ENCODE data around the gene ARID3A.

Gene ARID3A

DNA sequence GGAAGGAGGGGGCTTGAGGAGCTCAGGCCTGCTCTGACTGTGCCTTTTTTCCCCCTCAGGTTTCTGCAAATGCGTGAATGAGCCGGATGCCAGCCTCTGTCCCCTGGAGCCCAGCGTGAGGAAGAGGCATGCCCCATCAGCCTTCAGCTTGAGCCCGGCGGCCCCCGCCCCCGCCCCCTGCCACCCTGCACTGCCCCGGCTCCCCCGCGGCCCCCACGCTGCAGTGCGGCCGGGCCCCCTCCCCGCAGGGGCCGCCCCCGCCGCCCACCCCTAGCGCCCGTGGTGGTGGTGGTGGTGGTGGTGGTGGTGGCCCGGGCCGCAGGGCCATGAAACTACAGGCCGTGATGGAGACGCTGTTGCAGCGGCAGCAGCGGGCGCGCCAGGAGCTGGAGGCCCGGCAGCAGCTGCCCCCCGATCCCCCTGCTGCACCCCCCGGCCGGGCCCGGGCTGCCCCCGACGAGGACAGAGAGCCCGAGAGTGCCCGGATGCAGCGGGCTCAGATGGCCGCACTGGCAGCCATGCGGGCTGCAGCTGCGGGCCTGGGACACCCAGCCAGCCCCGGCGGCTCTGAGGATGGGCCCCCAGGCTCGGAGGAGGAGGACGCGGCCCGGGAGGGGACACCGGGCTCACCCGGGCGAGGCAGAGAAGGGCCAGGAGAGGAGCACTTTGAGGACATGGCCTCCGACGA lies 3.5 kb downstream of the ARID3A start:
- no peak for DNase-seq (ENCODE audit: low read depth in 2 of 2)

DNA sequence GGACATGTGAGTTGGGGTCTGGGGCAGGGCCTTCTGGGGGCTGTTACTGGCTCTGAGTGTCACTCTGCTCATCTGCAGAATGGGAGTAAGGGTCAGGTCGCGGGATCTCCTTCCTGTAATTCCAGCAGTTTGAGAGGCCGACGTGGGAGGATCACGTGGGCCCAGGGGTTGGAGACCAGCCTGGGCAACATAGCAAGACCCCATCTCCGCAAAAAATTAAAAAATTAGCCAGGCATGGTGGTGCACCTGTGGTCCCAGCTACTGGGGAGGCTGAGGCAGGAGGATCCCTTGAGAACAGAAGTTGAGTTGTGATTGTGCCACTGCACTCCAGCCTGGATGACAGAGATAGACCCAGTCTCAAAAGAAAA lies 4.0 kb downstream of the ARID3A start:
- no peak for DNase-seq (ENCODE audit: low read depth in 2 of 2)

DNA sequence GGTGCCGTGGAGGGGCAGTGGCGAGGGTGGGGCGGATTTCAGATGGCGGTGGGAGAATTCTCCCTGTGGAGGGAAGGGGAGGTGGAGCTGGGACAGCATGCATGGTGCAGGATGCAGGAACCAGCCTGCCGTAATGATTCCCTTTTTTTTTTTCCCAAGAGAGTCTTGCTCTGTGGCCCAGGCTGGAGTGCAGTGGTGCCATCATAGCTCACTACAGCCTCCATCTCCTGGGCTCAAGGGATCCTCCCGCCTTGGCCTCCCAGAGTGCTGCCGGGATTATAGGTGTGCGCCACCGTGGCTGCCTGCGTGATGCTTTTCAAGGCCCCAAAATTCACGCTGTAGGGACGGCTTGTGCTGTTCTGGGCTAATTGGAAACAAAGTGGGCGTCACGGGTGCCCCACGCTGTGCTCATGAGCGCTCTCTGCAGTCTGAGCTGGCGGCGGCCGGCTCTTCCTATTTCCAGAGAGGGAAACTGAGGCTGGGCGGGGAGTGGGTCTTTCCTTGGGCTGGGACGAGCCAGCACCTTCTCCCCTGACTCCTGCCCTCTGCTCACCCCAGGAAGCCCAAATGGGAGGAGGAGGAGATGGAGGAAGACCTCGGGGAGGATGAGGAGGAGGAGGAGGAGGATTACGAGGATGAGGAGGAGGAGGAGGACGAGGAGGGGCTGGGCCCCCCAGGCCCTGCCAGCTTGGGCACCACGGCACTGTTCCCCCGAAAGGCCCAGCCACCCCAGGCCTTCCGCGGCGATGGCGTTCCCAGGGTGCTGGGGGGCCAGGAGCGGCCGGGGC lies 6.2 kb downstream of the ARID3A start:
- DNase-seq (ENCODE audit: low read depth in 2 of 2) = no peak

DNA sequence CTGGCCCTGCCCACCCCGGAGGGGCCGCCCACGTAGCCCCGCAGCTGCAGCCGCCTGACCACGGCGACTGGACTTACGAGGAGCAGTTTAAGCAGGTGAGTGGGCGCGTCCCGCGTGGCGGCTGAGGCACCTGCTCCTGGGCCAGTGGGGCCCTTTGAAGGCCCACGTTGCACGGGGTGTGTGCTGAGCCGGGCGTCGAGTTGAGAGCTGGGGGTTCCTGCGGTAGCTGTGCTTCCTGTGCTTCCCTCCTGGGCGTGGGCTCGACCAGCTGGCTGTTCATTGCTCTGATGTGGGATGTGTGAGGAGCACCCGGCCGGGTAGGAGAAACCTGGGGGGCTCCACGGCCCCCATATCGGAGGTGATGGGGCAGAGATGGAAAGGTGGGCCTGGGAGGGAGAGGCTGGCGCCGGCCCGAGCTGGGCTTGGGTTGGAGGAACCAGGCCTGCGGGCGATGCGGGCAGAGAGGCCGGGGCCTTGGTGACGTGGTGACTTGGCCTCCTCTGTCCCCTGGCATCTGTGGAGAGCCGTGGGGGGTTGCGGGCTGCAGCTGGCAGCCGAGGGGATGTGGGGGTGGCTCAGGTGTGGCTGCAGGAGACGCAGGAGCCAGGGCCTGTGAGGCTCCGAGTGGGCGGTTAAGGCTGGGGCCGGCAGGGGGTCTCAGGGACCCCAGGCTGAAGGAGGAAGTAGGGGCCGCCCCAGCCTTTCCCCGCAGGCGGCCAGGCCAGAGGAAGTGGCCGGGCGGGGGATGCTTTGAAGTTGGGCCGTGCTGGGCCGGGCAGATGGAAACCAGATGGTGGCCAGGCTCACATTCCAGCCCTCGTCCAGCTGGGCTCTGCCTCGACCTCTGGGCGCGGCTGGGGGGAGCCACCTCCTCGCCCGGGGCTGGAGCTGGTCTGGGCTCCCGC lies 7.1 kb downstream of the ARID3A start:
- DNase-seq (ENCODE audit: low read depth in 2 of 2) = no peak

DNA sequence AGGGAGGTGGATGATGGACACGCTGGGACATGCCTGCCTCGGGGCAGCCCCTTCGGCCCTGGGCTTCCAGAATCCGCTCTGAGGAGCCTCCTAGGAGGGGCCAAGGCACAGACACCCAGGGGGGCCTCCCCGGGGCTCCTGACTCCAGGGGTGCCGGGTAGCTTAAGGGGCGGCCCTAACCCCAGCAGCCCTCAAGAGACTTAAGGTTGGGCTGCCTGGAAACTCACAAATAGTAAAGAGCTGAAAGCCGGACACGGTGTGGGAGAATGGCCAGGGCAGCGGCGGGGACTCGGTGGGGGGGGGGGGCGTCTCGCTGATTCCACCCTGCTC lies 7.7 kb downstream of the ARID3A start:
- DNase-seq (ENCODE audit: low read depth in 2 of 2) = no peak

DNA sequence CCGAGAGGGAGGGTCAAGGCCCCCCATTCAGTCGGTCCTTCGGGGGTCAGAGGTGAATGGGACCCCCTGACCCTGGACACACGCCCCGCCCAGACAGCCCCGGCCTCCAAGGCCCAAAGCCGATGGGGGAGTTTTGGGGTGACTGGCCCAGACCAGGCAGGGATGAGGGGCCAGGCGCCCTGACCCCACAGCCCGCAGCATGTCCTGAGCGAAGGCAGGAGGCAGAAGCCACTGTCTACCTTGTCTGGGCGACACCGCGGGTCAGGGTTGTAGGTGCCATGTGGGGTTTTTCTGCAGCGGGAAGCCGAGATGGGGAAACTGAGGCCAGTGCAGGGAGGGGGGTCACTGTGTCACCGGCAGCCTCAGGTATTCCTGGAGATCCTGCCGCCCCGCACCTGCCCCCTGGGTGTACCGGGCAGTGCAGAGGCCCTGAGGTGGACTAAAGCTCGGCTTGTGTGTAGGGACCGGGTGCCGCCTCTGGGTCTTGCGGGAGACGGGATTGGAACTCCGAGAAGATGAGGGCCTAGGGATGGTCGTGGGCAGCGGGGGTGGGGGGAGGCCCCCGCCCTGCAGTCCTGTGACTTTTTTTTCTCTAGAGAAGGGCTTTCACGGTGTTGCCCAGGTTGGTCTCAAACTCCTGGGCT lies 8.5 kb downstream of the ARID3A start:
- no peak for DNase-seq (ENCODE audit: low read depth in 2 of 2)

DNA sequence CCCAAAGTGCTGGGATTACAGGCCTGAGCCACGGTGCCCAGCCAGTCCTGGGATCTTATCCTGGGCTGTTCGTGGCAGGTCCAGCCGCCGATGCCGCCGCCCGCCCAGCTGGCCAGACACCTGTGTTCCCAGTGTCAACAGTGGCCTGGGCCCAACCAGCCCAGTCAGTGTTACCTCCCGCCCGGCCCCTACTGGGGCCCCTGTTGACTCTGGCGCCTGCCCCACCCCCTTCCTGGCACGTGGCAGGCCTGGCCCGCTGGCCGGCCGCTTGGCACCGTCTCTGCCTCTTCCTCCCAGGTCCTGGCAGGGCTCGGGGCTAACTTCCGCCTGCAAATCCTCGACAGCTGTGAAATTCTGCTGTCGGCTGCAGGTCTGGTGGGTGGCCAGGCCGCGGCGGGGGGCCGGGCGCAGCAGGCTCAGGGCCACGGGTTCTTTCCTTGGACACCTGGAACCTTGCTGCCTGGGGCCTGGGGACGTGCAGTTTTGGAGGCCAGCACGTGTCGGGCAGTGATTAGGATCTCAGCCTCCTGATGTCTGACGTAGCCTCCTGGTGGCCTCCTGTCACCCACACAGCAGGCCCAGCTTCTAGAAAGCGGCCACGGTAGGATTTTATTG lies 9.1 kb downstream of the ARID3A start:
- no peak for DNase-seq (ENCODE audit: low read depth in 2 of 2)

DNA sequence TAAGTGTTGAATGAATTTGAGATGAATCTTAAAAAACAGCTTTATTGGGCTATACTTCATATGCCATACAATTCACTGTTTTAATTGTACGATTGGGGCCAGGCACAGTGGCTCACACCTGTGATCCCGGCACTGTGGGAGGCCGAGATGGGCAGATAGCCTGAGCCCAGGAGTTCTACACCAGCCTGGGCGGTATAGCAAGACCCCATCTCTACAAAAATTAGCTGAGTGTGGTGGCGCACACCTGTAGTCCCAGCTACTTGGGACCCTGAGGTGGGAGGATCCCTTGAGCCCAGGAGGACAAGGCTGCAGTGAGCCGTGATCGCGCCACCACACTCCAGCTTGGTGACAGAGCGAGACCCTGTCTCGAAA lies 10.3 kb downstream of the ARID3A start:
- no peak for DNase-seq (ENCODE audit: low read depth in 2 of 2)

DNA sequence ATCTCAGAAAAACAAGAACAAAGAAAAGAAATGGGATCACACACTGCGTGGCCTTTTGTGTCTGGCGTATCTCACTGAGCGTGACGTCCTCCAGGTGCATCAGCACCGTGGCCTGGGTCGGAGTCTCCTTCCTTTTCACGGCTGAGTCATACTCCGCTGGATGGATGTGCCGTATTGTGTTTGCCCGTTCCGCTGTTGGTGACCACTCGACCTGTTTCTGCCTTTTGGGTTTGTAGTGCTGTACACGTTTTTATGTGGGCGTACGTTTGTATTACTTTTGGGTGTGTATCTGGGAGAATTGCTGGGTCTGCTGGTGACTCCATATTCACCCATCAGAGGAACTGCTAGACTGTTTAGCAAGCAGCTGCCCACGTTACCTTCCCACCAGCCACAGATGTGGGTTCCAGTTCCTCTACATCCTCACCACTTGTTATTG lies 11.4 kb downstream of the ARID3A start:
- DNase-seq (ENCODE audit: low read depth in 2 of 2) = peak; percentile 40 to 51

DNA sequence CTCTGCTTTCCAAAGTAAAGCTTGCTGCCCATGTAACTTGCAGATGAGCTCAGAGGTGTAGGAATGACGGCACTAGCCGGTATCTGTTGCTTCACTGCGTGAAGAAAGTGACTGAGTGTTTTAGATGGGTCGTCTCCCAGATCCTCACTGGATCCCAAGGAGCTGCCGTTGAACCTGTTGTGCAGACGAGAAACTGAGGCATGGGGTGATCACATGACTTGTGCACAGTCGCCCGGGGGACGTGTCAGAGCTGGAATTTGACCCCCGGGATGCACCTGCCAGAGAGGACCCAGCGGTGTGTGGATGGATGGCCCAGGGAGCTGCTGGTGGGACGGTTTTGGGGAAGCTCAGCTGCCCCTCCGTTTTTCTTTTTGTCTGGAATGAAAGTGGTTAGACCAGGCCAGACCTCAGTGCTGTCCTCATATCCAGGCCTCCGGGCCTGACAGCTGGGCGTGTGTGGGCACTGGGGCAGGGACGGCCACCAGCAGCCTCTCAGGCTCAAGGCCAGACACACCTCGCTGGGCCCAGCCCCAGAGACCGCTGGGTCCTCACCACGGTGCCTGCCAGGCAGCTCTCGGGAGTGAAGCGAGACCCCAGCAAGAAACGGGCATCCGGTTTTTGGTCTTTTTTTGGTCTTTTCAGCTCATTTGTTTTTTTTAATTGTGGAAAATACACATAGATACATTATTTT lies 12.5 kb downstream of the ARID3A start:
- no peak for DNase-seq (ENCODE audit: low read depth in 2 of 2)

DNA sequence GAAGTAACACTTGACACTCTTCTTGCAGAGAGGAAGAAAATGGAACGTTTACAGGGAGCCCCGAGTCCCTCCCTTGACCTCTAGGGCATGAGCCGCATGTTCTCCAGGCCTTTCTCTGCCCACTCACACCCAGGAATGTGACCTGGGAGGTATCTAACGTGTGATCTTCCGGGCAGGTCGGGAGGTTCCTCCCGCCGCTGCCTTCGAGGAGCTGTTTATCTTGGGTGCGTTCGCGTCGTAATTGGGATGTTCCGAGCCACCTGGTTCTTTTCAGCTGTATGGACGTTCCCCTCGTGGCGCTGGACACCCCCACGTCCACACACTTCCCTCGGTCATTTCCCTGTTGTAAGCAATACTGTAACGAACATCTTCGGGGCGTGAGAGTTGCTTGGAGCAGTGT lies 13.6 kb downstream of the ARID3A start:
- DNase-seq (ENCODE audit: low read depth in 2 of 2) = no peak

DNA sequence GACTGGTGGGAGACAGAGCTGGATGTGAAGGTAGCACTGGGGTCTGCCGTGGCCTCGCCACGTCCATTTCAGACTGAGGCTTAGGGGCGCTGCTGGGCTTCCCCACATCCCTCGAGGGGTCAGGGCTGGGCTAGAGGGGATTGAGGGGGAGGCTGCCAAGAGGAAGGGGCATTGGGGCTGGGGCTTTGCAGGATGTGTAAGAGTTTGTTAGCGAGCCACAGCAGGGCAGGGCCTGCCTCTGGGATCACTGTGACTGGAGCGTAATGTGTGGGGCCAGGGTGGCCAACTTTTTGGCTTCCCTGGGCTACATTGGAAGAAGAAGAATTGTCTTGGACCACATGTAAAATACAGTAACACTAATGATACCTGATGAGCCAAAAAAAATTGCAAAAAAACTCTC lies 14.1 kb downstream of the ARID3A start:
- DNase-seq (ENCODE audit: low read depth in 2 of 2) = no peak

DNA sequence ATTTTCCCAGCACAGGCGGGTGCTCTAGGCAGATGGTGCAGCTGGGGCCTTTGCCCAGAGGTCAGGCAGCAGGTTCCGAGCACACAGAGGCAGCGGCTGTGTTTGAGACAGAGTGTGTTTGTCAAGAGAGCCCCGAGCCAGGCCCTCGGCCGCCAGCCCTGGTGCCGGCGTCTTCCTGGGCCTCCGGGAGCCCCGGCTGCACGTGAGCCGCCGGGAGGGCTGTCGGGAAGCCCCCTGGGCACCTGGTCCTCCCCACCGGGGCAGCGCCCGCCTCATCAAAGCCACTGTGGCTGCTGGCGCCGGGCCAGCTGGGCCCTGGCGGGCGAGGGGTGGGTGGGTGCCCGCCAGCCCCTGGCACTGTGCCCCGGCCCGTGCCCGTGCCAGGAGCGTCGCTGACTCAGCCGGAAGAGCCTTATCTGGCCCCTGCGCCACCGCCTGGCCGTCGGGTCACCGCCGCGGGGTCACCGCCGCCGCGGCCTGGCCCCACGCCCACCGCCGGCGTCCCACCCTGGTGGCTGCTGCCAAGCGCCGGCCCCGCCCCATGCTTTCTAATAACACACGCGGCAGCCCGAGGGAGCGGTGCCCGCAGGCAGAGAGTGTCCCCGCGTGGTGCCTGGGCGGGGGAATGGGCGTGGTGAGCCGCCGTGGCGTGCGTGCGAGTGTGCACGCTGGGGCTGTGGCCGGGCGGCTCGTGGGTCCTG lies 14.9 kb downstream of the ARID3A start:
- peak; percentile 28 to 40 for DNase-seq (ENCODE audit: low read depth in 2 of 2)

DNA sequence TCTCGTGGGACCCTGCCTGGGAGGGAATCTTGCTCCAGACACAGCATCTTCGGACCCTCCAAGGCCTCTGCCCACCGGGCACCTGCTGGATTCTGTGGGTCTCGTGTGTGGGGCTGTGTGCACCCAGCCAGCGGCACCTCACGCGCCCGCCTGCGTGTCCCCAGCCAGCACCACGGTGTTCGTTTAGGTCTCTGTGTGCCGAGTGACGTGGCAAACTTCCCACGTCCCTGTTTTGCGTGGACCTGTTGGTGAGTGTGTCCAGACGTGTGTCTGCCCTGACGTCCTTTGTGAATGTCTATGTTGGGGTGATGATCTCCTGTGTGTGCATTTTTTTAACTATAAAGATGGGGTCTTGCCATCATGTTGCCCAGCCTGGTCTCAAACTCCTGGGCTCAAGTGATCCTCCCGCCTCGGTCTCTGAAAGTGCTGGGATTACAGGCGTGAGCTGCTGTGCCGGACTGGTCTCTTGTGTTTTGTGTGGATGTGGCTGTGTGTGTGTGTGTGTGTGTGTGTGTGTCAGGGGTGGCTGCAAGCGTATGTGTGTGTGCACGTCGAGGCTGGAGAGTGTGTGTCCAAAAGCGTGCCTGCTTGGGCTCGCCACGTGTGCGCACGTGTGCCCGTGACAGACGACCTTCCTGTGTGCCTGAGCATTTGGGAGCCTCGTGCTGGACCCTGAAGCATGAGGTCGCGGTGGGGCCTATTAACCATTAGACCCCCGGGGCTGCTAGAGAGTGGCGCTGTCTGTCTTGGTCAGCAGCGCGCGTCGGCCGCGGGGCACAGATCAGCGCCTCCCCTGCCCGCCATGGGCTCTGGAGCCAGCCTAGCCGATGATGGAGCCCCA lies 15.7 kb downstream of the ARID3A start:
- DNase-seq (ENCODE audit: low read depth in 2 of 2) = no peak

DNA sequence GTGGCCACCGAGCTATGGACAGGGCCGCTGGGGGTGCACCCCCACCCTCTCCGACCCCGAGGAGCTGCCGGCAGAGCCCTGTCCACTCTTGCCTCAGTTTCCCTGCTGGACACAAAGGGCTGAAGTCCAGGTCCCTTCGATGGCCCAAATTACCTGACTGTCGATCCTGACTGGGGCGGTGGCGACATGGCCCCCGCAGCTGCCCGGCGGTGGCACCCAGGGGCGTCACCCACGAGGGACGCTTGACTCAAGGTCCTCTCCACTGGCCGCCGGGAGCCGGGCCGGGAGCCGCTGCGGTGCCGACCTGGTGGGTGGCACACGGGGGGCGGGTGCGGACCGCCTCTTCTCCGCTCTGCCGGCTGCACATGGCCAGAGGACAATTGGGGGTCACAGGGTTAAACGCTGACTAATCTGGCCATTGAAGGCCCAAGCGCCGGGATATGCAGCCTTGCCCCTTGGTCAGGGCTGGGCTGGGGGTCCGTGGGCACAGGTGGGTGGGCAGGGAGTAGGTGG lies 16.4 kb downstream of the ARID3A start:
- no peak for DNase-seq (ENCODE audit: low read depth in 2 of 2)

DNA sequence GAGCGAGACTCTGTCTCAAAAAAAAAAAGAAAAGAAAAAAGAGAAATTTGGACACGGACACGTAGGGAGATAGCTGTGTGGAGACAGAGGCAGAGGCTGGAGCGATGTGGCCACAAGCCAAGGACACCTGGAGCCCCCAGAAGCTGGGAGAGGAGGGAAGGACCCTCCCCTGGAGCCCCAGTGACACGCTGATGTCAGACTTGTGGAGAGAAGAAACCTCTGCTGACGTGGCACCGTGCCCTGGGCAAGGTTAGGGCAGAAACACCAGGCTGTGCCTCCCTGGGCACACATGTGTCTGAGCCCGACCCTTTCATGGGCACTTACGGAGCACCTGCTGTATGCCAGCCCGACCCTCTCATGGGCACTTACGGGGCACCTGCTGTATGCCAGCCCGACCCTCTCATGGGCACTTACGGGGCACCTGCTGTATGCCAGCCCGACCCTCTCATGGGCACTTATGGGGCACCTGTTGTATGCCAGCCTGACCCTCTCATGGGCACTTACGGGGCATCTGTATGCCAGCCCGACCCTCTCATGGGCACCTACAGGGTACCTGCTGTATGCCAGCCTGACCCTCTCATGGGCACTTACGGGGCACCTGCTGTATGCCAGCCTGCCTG lies 17.8 kb downstream of the ARID3A start:
- no peak for DNase-seq (ENCODE audit: low read depth in 2 of 2)

DNA sequence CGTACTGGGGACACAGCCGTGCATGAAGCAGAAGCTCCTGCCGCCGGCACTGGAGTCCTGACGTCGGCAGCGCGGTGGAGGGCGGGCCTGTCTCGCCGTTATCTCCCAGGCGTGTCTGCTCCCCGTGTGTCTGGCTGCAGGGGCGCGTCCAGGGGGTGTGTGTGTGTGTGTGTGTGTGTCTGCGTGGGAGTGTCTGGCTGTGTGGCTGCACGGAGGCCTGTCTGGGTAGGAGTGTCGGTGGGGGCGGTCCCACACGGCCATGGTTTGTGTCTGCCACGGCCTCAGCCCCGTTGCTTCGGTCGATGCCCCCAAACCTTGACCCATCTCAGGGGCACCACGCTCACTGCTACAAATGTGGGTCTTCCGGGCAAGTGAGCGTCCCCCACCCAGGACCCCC lies 18.3 kb downstream of the ARID3A start:
- DNase-seq (ENCODE audit: low read depth in 2 of 2) = no peak

DNA sequence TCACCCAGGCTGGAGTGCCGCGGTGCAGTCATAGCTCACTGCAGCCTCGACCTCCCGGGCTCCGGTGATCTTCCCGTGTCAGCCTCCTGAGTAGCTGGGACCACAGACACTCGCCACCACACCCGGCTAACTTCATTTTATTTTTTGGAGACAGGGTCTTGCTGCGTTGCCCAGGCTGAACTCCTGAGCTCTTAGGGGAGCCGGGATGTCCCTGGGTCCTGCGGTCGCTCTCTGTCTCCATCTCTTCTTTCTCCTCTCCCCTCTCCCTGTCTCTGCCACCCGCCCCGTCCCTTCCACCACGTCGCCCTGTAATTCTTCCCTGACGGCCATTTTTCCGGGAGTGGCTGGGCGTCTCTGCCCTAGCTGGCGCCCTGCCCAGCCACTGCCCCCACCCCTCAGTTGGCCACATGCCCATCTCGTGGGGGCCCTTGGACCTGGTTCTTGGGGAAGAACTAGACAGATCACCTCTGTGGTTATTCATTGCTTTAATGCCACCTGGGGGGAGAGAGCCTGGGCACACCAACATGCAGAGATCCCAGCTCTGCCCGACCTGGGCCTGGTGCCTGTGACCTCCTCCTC lies 18.9 kb downstream of the ARID3A start:
- DNase-seq (ENCODE audit: low read depth in 2 of 2) = no peak

Measured in activated CD8-positive, alpha-beta memory T cell treated with anti-CD3 and anti-CD28 coated beads for 4 hours (primary cell).